ENCODE measurements around the gene NR1H3.

NR1H3 gene

DNA sequence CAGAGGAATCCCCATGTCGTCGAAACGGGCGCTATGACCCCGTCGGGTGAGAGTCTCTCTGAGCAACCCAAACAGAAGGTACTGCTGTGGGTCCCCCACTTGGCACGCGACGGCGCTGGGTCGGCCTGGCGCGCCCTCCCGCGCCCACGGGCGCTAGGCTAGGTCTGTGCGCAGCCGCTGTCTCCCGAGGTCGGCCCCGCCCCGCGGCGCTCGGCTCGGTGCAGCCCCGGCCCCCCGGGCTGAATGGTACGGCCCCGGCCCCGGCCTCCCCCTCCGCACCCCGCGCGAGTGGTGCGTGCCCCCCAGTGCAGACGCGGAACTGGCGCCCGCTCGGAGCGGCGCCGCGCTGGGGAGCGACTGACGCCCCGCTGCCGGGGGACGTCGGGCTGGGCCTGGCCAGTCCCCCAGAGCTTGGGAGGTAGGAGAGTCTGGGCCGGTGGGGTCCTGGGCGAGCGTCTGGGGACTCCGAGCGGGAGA is 12.1 kb downstream of the NR1H3 start, which contains the start of gene MADD:
MADD (plus strand) TSS at position 305 of the 477 bp plus-strand sequence.
- DNase-seq (ENCODE audit: low read depth in 4 of 4, low spot score in 1 of 4): peak; percentile 66 to 89 (median 80)

GRCh38 chr11:47270331-47271271 is 12.8 kb downstream of the NR1H3 start:
- DNase-seq (ENCODE audit: low read depth in 4 of 4, low spot score in 1 of 4): no peak

GRCh38 chr11:47271328-47271727 is 13.5 kb downstream of the NR1H3 start:
- no peak for DNase-seq (ENCODE audit: low read depth in 4 of 4, low spot score in 1 of 4)

DNA sequence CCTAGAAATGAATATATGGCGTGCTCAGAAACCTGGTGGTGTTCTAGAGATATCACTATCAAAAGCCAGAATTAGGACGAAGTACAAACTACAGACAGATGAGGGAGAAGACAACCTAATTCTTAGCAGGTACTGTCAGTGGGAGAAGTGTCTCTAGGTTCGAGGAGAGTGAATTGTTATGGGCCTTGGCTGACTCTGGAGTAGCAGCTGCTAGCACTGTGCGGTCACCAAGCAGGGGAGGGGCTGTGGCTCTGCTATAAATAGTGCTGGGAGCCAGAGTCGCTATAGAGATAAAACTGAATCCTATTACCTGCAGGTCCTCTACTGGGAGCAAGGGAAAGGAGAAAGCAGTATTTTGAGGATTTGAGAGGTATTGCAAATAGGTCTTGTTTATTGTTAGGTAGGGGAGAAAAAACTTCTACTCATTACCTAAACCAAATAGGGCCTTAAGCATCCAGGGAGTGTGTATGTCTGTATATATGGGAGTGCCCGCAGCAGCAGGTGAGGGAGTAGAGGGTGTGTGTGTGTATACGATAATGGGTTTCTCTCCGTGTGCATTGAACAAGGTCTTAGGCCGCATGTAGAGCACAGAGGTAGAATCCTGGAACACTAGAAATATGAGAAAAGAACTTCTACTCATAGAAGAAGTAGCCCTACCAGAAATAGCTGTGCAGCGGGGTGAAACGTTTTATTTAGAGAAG is 14.3 kb downstream of the NR1H3 start:
- DNase-seq (ENCODE audit: low read depth in 4 of 4, low spot score in 1 of 4): no peak

DNA sequence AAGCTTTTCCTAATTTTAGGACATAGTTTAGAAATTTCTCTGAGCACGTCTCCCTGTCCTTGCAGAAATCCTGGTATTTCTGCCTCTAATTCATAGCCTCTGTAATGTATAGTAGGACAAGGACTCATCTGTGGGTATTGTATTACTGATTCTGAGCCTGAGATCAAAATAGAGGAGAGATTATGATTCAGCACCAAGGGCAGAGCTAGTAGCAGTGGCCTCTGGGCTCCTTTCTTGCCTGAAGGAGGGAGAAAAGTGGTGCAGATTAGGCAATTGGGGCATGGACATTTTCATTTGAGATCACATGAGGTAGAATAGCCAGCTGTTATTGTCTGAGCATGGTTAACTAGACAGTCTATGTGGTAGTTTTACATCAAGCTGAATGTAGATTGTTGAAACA is 14.9 kb downstream of the NR1H3 start:
- no peak for DNase-seq (ENCODE audit: low read depth in 4 of 4, low spot score in 1 of 4)

DNA sequence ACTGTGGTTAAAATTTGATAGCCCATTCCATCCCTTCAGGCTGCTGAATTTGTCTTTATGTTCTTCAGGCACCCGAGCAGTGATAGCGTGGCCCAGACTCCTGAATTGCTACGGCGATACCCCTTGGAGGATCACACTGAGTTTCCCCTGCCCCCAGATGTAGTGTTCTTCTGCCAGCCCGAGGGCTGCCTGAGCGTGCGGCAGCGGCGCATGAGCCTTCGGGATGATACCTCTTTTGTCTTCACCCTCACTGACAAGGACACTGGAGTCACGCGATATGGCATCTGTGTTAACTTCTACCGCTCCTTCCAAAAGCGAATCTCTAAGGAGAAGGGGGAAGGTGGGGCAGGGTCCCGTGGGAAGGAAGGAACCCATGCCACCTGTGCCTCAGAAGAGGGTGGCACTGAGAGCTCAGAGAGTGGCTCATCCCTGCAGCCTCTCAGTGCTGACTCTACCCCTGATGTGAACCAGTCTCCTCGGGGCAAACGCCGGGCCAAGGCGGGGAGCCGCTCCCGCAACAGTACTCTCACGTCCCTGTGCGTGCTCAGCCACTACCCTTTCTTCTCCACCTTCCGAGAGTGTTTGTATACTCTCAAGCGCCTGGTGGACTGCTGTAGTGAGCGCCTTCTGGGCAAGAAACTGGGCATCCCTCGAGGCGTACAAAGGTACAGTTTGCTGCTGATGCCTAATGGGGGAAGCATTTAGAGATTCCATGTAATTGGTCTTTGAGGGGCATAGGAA is 16.9 kb downstream of the NR1H3 start:
- DNase-seq (ENCODE audit: low read depth in 4 of 4, low spot score in 1 of 4): no peak

DNA sequence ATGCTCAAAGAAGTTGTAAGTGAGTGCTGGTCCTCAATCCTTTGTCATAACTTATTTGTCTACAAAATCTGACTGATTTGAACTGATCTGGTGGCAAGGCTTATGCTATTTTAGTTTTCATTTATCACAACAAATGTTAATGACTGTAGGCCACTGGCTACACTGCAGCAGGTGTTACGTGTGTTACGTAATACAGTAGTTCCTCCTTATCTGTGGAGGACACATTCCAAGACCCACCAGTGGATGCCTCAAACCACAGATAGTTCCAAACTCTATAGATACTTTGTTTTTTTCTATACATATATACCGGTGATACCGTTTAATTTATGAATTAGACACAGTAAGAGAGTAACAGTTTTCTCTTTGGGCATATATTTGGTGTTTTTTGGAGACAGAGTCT is 19.1 kb downstream of the NR1H3 start:
- no peak for DNase-seq (ENCODE audit: low read depth in 4 of 4, low spot score in 1 of 4)

DNA sequence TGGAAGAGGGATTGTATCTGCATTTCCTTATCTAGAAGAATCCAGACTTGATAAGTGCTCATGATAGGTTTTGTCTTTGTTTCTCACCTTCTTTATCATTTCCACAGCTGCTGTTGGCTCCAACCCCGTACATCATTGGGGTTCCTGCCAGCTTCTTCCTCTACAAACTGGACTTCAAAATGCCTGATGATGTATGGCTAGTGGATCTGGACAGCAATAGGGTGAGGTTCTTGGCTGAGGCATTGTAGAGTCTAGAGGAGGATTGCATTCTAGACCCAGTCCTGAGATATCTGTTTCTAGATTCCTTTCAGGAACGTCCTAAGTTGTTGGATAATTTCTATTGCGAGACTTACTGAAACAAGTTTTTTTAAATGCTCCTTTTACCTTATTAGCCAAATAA is 20.3 kb downstream of the NR1H3 start:
- DNase-seq (ENCODE audit: low read depth in 4 of 4, low spot score in 1 of 4): no peak

- no peak for DNase-seq (ENCODE audit: low read depth in 4 of 4, low spot score in 1 of 4)
These were observed 21.0 kb downstream of the NR1H3 start for GRCh38 chr11:47278769-47279168.

DNA sequence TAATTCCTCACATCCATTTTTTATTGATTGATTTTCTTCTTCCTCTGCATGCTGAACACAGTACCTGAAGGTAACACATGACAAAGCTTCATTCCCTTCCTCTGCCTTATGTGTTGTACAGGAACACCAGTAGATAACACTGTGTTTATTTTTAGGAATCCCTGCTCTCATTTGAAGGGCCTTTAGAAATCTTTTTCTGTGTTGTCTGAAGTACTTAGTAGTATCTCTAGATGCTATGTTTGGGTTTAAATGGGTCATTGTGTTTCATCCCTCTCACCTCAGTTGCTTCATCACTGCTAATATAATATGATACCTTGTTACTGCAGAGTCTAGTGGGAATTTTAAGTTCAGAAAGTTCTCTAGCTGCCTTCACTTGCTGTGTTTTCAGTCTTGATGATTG is 22.3 kb downstream of the NR1H3 start:
- no peak for DNase-seq (ENCODE audit: low read depth in 4 of 4, low spot score in 1 of 4)

- no peak for DNase-seq (ENCODE audit: low read depth in 4 of 4, low spot score in 1 of 4)
These were observed 23.1 kb downstream of the NR1H3 start for GRCh38 chr11:47280860-47281259.

DNA sequence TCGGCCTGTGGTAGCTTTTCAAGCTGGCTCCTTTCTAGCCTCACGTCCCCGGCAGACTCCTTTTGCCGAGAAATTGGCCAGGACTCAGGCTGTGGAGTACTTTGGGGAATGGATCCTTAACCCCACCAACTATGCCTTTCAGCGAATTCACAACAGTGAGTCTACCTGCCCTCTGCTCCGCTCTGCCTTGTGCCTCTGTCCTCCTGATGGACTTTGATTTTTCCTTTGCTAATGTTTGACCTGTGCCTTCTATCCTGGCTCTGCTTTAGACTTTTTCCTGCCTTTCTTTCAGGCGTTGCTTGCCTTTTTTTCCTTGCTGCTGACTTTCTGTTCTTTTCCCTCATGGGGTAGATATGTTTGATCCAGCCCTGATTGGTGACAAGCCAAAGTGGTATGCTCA is 24.7 kb downstream of the NR1H3 start:
- DNase-seq (ENCODE audit: low read depth in 4 of 4, low spot score in 1 of 4): no peak

DNA sequence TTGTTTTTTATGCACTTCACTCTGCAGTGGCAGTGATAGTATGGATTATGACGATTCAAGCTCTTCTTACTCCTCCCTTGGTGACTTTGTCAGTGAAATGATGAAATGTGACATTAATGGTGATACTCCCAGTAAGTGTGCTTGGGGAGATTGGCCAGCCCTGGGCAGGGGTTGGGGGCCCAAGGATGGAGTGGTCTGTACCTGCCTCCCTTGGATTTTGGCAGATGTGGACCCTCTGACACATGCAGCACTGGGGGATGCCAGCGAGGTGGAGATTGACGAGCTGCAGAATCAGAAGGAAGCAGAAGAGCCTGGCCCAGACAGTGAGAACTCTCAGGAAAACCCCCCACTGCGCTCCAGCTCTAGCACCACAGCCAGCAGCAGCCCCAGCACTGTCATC is 26.4 kb downstream of the NR1H3 start:
- DNase-seq (ENCODE audit: low read depth in 4 of 4, low spot score in 1 of 4): no peak

GRCh38 chr11:47285969-47286770 is 28.4 kb downstream of the NR1H3 start:
- DNase-seq (ENCODE audit: low read depth in 4 of 4, low spot score in 1 of 4): no peak

- no peak for DNase-seq (ENCODE audit: low read depth in 4 of 4, low spot score in 1 of 4)
These were observed 30.3 kb downstream of the NR1H3 start for GRCh38 chr11:47288066-47288465.

DNA sequence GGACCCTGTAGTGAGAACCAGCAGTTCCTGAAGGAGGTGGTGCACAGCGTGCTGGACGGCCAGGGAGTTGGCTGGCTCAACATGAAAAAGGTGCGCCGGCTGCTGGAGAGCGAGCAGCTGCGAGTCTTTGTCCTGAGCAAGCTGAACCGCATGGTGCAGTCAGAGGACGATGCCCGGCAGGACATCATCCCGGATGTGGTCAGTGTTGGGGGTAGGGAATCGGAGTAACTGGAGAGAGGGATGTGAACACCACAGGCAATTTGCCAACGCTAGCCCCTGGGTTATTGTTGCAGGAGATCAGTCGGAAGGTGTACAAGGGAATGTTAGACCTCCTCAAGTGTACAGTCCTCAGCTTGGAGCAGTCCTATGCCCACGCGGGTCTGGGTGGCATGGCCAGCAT is 32.1 kb downstream of the NR1H3 start:
- no peak for DNase-seq (ENCODE audit: low read depth in 4 of 4, low spot score in 1 of 4)

GRCh38 chr11:47295385-47295784 is 37.6 kb downstream of the NR1H3 start:
- DNase-seq (ENCODE audit: low read depth in 4 of 4, low spot score in 1 of 4): no peak

DNA sequence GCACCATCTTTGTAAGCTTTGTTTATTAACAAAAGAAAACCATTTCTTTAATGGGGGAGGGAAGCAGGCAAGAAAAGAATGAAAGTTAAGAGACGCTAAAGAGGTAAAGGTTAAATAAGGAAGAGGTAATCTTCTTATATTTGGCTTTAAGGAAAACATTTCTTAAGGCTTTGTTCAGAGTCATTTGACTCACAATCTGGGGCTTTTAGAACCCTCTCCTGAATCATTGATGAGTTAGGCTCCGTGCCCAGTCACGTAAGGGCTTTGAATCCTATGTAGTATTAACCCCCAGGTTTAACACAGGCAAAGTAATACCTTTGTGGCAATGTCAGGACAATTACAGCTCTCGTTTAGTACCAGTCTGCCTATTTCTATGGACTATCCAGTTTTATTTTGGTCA is 38.2 kb downstream of the NR1H3 start:
- DNase-seq (ENCODE audit: low read depth in 4 of 4, low spot score in 1 of 4): no peak

DNA sequence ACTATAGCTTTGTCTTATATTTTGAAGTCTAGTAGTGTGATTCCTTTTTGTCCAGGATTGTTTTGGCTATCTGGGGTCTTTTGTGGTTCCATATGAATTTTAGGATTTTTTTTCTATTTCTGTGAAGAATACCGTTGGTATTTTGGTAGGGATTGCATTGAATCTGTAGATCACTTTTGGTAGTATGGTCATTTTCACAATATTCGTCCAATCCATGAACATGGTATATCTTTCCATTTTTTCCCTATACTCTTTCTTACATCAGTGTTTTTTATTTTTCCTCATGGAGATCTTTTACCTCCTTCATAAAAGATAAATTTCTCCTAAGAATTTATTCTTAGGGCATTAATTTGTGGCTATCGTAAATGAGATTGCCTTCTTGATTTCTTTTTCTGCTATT is 41.3 kb downstream of the NR1H3 start:
- DNase-seq (ENCODE audit: low read depth in 4 of 4, low spot score in 1 of 4): no peak

DNA sequence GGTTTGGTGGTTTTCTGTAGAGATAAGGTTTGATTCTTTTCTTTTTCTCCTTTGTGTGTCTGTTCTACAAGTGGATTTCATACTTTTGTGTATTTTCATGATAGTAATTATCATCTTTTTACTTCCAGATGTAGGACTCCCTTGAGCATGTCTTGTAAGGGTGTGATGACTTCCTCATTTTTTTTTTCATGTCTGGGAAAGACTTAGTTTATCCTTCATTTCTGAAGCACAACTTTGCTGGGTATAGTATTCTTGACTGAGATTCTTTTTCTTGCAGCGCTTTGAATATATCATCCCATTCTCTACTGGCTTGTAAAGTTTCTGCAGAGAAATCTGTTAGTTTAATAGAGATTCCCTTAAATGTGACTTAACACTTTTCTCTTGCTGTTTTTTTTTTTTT is 45.1 kb downstream of the NR1H3 start:
- no peak for DNase-seq (ENCODE audit: low read depth in 4 of 4, low spot score in 1 of 4)
